Stimulated activated CD4-positive, alpha-beta T cell treated with anti-CD3 and anti-CD28 coated beads, Interleukin-1b, Interleukin-23, amount 100 ng/mL, for 1 hour (primary cell): ENCODE measurements around the gene CETP.

Experiments used
- DNase-seq, 2 donors: peaks; one replicate each; pipeline ENCODE4 v3.0.0-alpha.2; 2020; ENCODE audit warnings: low read depth in 2 of 2

The CETP gene, protein sequence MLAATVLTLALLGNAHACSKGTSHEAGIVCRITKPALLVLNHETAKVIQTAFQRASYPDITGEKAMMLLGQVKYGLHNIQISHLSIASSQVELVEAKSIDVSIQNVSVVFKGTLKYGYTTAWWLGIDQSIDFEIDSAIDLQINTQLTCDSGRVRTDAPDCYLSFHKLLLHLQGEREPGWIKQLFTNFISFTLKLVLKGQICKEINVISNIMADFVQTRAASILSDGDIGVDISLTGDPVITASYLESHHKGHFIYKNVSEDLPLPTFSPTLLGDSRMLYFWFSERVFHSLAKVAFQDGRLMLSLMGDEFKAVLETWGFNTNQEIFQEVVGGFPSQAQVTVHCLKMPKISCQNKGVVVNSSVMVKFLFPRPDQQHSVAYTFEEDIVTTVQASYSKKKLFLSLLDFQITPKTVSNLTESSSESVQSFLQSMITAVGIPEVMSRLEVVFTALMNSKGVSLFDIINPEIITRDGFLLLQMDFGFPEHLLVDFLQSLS

DNA sequence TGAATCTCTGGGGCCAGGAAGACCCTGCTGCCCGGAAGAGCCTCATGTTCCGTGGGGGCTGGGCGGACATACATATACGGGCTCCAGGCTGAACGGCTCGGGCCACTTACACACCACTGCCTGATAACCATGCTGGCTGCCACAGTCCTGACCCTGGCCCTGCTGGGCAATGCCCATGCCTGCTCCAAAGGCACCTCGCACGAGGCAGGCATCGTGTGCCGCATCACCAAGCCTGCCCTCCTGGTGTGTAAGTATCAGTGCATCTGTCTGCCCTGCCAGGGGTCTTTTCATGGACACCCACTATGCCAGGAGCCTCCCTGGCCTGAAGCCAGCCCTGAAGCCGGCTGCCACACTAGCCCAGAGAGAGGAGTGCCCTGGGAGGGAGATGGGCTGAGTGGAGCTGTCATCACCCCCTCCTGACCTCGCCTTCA, at the start of gene CETP:
CETP (plus strand) TSS at position 100 of the 431 bp plus-strand sequence; CDS start at position 130, 30 bp downstream.
- DNase-seq = no peak

GRCh38 chr16:56912746-56913708, 48.7 kb upstream of the CETP start:
- no peak for DNase-seq

DNA sequence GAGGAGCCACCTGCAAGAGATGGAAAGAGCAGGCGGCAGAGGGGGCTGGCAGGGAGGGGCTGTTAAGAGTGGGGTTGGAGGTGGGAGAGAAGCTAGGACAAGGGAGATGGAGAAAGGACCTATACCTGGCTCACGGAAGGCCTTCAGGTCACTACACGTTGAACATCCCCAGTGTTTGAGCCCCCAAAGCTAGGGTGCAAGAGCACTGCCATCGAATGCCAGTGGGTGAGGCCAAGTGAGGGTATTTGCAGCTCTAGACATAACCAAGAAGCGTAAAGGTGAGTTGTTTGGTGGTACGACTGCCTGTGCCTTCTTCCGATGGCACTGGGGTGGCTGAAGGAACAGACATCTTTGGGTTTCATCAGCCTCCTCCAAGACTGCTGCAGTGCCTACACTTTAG, 46.9 kb upstream of the CETP start:
- DNase-seq = no peak

DNA sequence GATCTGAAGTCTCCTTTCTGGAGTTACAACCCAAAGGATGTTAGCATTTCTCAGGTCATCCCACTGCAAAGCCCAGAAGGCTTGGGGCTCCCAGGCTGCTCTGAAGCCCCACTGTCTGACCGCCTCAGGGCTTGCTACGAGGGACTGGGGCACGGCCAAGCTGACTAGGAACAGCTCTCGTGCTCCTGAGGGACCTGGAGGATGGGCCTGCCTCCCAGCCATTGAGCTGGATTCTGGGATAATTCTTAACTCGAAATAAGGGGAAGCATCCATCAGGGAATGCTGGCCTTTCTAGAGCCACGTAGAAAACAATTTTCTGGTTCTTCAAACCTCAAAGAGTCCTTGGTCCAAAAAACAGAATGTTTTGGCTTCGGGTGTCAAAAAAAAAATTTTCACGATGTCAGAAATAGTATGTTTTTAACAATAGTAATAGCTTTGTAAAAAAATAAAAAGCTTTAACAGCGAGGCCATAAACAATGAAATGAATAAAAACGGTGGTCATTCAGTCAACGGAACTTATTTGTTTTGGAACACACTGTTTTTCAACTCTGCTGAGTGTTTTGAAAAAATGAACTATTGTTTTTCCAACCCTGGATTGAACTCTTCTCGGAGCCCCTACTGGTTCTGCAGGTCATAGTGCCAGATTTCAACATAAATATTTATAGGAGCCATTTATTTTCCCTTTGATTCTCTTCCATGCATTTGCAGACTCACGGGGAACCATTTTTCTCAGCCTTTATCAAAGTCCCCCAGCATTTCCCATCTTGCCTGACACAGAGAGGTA, 46.2 kb upstream of the CETP start:
- no peak for DNase-seq

DNA sequence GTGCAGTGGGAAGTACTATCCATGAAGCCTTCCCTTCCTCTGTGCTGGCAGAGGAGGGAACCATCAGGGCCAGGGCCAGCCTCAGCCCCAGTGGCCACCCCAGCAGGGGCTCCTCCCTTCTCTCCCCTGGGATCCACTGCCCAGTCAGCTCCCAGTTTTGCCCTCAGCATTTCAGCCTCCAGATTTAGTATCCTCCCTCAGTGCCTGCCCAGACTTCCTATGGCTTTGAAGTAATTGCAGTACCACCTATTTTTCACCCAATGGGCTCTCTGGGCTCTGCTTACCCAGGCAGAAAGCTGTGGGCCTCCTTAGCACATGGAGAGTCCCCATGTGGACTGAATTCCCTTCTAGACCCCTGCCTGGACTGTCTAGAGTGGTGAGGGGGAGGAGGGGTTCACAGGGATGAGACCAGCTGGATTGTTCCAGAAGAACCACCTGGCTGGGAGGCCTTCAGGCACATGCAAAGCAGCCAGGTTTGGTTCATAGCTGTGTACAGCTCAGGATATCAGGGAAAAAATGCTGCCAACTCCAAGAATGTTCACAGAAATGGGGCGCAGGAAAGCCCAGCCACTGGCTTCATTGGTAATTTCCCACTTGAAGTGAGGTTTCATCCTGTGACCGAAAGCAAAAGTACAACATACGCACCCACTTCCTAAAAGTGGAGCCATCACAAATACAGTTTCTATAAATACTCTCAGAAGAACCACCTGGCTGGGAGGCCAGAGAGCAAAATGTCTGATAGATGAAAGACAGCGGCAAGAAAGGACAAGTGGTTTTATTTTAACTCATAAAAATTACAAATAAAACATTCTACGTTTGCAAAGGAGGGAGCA, 45.0 kb upstream of the CETP start:
- no peak for DNase-seq

- DNase-seq = no peak
These were observed 43.2 kb upstream of the CETP start for GRCh38 chr16:56918467-56919012.

DNA sequence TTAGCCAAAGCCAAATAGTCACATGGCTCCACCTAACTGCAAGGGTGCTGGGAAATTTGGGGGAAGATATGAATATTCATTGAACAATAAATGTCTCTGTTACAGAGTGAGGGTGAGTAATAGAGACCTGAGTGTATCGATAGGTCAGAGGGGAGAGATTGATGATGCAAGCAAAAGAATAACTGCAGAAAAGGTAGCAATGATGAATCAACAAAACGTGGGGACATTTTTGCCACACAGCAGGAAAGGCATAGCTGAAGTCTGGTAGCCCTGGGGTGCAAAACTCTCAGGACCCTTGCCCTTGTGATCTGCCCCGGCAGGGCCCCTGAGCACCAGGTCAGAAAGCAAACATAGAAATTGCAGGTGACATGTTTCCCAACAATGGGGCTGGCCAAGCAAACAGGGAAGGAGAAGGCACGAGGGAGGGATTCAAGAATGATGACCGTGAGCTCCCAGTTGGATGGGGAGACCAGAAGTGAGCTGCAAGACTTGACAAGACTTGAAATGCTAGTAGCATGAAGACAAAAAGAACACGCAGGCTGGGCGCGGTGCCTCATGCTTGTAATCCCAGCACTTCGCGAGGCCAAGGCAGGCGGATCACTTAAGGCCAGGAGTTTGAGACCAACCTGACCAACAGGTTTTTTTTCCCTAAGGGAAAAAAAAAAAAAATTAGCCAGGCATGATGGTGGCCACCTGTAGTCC, 42.5 kb upstream of the CETP start:
- DNase-seq = no peak

DNA sequence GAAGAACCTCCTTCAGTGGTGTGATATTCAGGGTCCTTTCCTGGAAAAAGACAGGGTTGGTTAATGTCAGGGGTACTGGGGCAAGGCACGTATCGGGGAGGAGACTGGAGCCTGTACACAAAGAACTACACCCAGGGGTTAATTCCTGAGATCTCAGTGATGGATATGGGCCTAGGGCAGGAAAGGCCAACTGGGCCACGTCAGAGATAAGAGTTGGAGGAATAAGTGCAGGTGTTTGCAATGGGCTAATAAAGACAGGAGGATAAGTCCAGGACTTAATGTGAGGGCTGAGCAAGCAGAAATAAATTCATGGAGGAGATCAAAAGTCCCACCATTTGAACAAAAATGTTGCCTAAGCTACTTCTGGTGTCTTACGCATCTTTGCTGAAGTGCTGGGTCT, 40.2 kb upstream of the CETP start:
- DNase-seq = no peak

GRCh38 chr16:56923481-56924091, 38.2 kb upstream of the CETP start:
- DNase-seq = no peak

DNA sequence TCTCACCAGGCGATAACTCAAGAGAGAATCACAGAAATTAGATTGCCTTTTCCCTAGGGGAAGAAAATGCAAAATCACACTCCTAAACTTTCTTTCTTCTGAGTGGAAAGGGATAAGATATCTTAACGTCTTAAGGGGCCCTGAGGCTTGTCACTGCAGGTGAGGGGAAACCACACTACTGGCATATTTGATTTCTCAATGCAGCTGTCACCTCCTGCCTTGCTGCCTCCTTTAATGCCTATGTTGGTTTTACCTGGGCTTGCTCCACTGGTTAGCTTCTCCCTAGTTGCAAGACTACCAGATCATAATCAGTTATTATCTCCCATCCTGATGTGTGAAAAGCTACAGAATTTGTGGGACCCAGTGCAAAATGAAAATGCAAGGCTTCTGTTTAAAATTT, 34.3 kb upstream of the CETP start:
- no peak for DNase-seq

GRCh38 chr16:56929639-56930038, 32.1 kb upstream of the CETP start:
- no peak for DNase-seq

DNA sequence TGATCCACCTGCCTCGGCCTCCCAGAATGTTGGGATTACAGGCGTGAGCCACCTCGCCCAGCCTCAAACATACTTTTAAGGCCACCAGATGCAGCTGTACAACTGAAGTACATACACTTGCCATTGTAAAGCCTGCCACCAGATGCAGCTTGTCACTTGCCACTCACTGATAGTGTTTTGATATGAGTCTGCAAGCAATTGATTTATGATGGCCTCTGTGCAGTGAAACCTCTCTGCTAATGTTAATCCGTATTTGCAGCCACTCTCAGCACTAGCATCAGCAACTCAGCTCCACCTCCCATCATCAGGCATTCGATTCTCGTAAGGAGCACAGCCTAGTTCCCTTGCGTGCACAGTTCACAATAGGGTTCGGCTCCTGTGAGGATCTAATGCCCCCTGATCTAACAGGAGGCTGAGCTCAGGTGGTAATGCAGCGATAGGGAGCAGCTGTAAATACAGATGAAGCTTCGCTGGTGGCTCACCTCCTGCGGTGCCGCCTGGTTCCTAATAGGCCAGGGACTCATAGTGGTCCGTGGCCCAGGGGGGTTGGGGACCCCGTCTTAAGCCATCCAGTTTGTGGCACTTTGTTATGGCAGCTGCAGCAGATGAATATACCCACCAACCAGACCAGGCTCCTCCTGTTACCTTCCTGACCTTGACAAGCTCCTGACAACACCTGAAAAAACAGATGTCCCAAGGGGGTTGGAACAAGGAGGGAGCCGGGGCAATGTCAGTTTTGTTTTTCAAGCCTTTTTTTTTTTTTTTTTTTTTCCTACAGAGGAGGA, 31.1 kb upstream of the CETP start:
- no peak for DNase-seq

- peak in 1 of 2 donors; percentile 3 for DNase-seq
These were observed 30.4 kb upstream of the CETP start for GRCh38 chr16:56931271-56931891.

- DNase-seq = peak; percentile 95 to 98
These were observed 29.6 kb upstream of the CETP start, which contains the start of gene HERPUD1 for GRCh38 chr16:56931892-56932720. Gene HERPUD1, plus strand, starts transcription at chr16:56932142. Its CDS starts 103 bp downstream, at chr16:56932245.

DNA sequence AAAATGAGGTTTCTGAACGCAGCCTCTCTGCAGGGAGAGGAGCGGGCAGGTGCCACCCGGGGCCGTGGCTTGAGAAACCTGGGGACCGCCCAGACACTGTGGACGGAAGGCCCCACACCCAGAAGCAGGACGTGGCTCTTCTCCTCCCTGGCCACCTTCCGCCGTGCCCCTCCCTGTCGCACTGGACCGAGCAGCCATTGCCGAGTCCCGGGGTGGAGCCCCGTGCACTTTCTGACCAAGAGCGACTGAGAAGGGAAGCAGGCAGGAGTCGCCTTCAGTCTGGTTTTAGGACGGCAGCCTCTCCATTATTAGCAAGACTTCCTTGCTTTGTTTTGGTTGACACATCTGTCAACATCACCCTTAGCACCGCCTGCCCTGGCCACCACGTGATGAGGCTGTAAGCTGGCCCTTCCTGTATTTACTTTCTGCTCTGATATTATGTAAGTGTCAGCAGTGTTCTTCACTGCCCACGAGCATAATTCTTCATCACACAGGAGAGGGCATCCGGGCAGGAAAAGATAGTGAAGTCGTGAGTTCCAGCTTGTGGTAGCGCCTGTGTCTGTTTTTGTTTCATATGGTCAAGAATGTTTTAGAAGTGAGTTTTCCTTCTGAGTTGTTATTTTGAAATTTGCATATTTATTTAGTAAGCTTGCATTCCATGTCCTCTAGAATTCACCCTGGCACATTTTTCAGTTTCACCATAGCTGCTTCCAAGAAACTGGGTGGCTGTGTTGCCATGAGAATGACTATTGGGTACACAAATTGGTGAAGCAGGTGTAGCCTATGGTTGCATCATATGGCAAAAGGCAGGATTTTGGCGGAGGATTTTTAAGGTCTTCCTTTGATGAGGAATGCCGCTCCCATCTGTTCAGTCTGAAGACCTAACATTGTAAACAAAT, 28.8 kb upstream of the CETP start:
- peak in 1 of 2 donors; percentile 2 for DNase-seq
